VCaP (cell line): ENCODE measurements around the gene ATP8A2.

Source experiments
- H3K27ac ChIP-seq: fragments of 450-650 bp; 2 replicates; pipeline ENCODE4 v1.5.1; 2017
- CTCF ChIP-seq: fragments of 450-650 bp; conservative IDR thresholded peaks from 2 replicates; pipeline ENCODE4 v1.5.1; 2017; ENCODE audit warnings: mild to moderate bottlenecking, moderate library complexity

Gene ATP8A2

GRCh38 chr13:25967144-25967543 is 595.4 kb downstream of the ATP8A2 start:
- TF ChIP-seq CTCF = no peak
- no peak overlapping the region for H3K27ac ChIP-seq

GRCh38 chr13:25971047-25971446 is 599.3 kb downstream of the ATP8A2 start:
- no peak for TF ChIP-seq CTCF
- peak overlapping the region; percentile 54 for H3K27ac ChIP-seq

- H3K27ac ChIP-seq = peak overlapping the region; percentile 54
- no peak for TF ChIP-seq CTCF
These were observed 599.8 kb downstream of the ATP8A2 start for GRCh38 chr13:25971459-25972145.

GRCh38 chr13:25973085-25973484 is 601.3 kb downstream of the ATP8A2 start:
- H3K27ac ChIP-seq = no peak overlapping the region
- no peak for TF ChIP-seq CTCF

- TF ChIP-seq CTCF = no peak
- H3K27ac ChIP-seq = no peak overlapping the region
These were observed 601.8 kb downstream of the ATP8A2 start for GRCh38 chr13:25973576-25973975.

GRCh38 chr13:25977216-25977615 is 605.4 kb downstream of the ATP8A2 start:
- peak overlapping the region; percentile 71 for H3K27ac ChIP-seq
- no peak for TF ChIP-seq CTCF

GRCh38 chr13:25977671-25978070 is 605.9 kb downstream of the ATP8A2 start:
- no peak for TF ChIP-seq CTCF
- H3K27ac ChIP-seq = peak overlapping the region; percentile 71
